WTC11 (cell line): ENCODE measurements around the gene STK32B. TPM values are rescaled to one million over a fixed set of nuclear protein-coding genes. Genes with fewer than 3 reads are reported as not detected.

Experiments used
- ATAC-seq: fragments of 200-7000 bp; cut with Tn5 transposase; 2 replicates; pipeline ENCODE4 v1.10.0; 2021; ENCODE audit warnings: mild to moderate bottlenecking, moderate library complexity
- CTCF ChIA-PET: fragments of 300-600 bp; sonication (Branson Sonifier 250); formaldehyde crosslinking; loops from one replicate; lab custom pipeline; 2021; ENCODE audit warnings: antibody characterized with exemption; lab: Charles Lee
- POLR2A ChIA-PET: fragments of 350-600 bp; sonication (Branson Sonifier 250); formaldehyde crosslinking; loops from one replicate; lab custom pipeline; 2021; ENCODE audit warnings: antibody characterized with exemption; lab: Charles Lee
- DNase-seq: peaks from one replicate; pipeline ENCODE4 v3.0.0; 2021; ENCODE audit warnings: low spot score
- H3K27ac Mint-ChIP-seq: 2 replicates; pipeline ENCODE4 v1.8.0; 2021; ENCODE audit warnings: mixed read lengths
- H3K27me3 Mint-ChIP-seq: 2 replicates; pipeline ENCODE4 v1.8.0; 2021; ENCODE audit warnings: low read depth, mild to moderate bottlenecking, moderate library complexity, mixed read lengths
- H3K36me3 Mint-ChIP-seq: 2 replicates; pipeline ENCODE4 v1.8.0; 2021; ENCODE audit warnings: mixed read lengths
- H3K4me1 Mint-ChIP-seq: 2 replicates; pipeline ENCODE4 v1.8.0; 2022; ENCODE audit warnings: mixed read lengths
- H3K4me3 Mint-ChIP-seq: 2 replicates; pipeline ENCODE4 v1.8.0; 2021; ENCODE audit warnings: mild to moderate bottlenecking, moderate library complexity, mixed read lengths
- H3K9me3 Mint-ChIP-seq: 2 replicates; pipeline ENCODE4 v1.8.0; 2021; ENCODE audit warnings: mixed read lengths
- ATF2 ChIP-seq: sonication (generic); formaldehyde crosslinking; IDR thresholded peaks from 2 replicates; pipeline ENCODE4 v1.8.1; 2022; ENCODE audit warnings: low read depth, missing genetic modification reagents, borderline replicate concordance
- ATF3 ChIP-seq: sonication (generic); formaldehyde crosslinking; conservative IDR thresholded peaks from 2 replicates; pipeline ENCODE4 v1.8.1; 2022; ENCODE audit warnings: mild to moderate bottlenecking, missing genetic modification reagents
- CBFB ChIP-seq: sonication (generic); formaldehyde crosslinking; IDR thresholded peaks from 2 replicates; pipeline ENCODE4 v1.8.1; 2022; ENCODE audit warnings: mild to moderate bottlenecking, low read depth, missing genetic modification reagents
- GRHL2 ChIP-seq: fragments of 250-450 bp; sonication (Bioruptor Pico); IDR thresholded peaks from 2 replicates; pipeline ENCODE4 v1.8.0; 2022; ENCODE audit warnings: mild to moderate bottlenecking, moderate library complexity; ENCODE audit not compliant: insufficient replicate concordance, severe bottlenecking
- IRF1 ChIP-seq: sonication (generic); formaldehyde crosslinking; IDR thresholded peaks from 2 replicates; pipeline ENCODE4 v1.8.0; 2023; ENCODE audit warnings: missing genetic modification reagents
- MAX ChIP-seq: sonication (generic); formaldehyde crosslinking; IDR thresholded peaks from 2 replicates; pipeline ENCODE4 v1.8.0; 2022; ENCODE audit warnings: mild to moderate bottlenecking, missing genetic modification reagents
- NR2C2 ChIP-seq: sonication (generic); formaldehyde crosslinking; IDR thresholded peaks from 2 replicates; pipeline ENCODE4 v1.8.0; 2022; ENCODE audit warnings: mild to moderate bottlenecking, missing genetic modification reagents
- OVOL2 ChIP-seq: fragments of 250-450 bp; sonication (Bioruptor Pico); IDR thresholded peaks from 2 replicates; pipeline ENCODE4 v1.9.0; 2021; ENCODE audit warnings: mild to moderate bottlenecking, borderline replicate concordance
- PREB ChIP-seq: sonication (generic); formaldehyde crosslinking; IDR thresholded peaks from 2 replicates; pipeline ENCODE4 v1.8.1; 2022; ENCODE audit warnings: mild to moderate bottlenecking, missing genetic modification reagents, moderate library complexity, borderline replicate concordance
- RORB ChIP-seq: fragments of 250-450 bp; sonication (Bioruptor Pico); IDR thresholded peaks from 2 replicates; pipeline ENCODE4 v1.9.0; 2021; ENCODE audit warnings: mild to moderate bottlenecking
- SP1 ChIP-seq: sonication (generic); formaldehyde crosslinking; conservative IDR thresholded peaks from 2 replicates; pipeline ENCODE4 v1.8.1; 2022; ENCODE audit warnings: missing genetic modification reagents
- TEAD4 ChIP-seq: sonication (generic); formaldehyde crosslinking; IDR thresholded peaks from 2 replicates; pipeline ENCODE4 v1.8.0; 2022; ENCODE audit warnings: mild to moderate bottlenecking, missing genetic modification reagents
- ZNF232 ChIP-seq: sonication (generic); formaldehyde crosslinking; IDR thresholded peaks from 2 replicates; pipeline ENCODE4 v1.8.0; 2022; ENCODE audit warnings: mild to moderate bottlenecking, missing genetic modification reagents
- ZNF263 ChIP-seq: sonication (generic); formaldehyde crosslinking; IDR thresholded peaks from 2 replicates; pipeline ENCODE4 v1.8.1; 2022; ENCODE audit warnings: low read depth, mild to moderate bottlenecking, moderate library complexity, missing genetic modification reagents
- total RNA-seq: library from RNA; stranded (reverse); gene quantifications from 3 replicates; pipeline ENCODE4 v1.2.3, GENCODE V29; 2021
- TF ChIP-seq, protein P1 (sequence below): sonication (generic); formaldehyde crosslinking; IDR thresholded peaks from 2 replicates; pipeline ENCODE4 v1.8.0; 2023; ENCODE audit warnings: missing genetic modification reagents, mild to moderate bottlenecking, borderline replicate concordance
- TF ChIP-seq, protein P2 (sequence below): fragments of 250-450 bp; sonication (Bioruptor Pico); conservative IDR thresholded peaks from 2 replicates; pipeline ENCODE4 v1.9.0; 2021; ENCODE audit warnings: mild to moderate bottlenecking
- TF ChIP-seq, protein P3 (sequence below): sonication (generic); formaldehyde crosslinking; IDR thresholded peaks from 2 replicates; pipeline ENCODE4 v1.8.1; 2022; ENCODE audit warnings: missing genetic modification reagents, borderline replicate concordance
- TF ChIP-seq, protein P4 (sequence below): fragments of 250-450 bp; sonication (Bioruptor Pico); IDR thresholded peaks from 2 replicates; pipeline ENCODE4 v1.9.0; 2021; ENCODE audit warnings: mild to moderate bottlenecking, borderline replicate concordance

Gene STK32B
- total RNA-seq, 1 experiment from 2014 or later = 1.9 TPM

- TF ChIP-seq, protein P1, sequence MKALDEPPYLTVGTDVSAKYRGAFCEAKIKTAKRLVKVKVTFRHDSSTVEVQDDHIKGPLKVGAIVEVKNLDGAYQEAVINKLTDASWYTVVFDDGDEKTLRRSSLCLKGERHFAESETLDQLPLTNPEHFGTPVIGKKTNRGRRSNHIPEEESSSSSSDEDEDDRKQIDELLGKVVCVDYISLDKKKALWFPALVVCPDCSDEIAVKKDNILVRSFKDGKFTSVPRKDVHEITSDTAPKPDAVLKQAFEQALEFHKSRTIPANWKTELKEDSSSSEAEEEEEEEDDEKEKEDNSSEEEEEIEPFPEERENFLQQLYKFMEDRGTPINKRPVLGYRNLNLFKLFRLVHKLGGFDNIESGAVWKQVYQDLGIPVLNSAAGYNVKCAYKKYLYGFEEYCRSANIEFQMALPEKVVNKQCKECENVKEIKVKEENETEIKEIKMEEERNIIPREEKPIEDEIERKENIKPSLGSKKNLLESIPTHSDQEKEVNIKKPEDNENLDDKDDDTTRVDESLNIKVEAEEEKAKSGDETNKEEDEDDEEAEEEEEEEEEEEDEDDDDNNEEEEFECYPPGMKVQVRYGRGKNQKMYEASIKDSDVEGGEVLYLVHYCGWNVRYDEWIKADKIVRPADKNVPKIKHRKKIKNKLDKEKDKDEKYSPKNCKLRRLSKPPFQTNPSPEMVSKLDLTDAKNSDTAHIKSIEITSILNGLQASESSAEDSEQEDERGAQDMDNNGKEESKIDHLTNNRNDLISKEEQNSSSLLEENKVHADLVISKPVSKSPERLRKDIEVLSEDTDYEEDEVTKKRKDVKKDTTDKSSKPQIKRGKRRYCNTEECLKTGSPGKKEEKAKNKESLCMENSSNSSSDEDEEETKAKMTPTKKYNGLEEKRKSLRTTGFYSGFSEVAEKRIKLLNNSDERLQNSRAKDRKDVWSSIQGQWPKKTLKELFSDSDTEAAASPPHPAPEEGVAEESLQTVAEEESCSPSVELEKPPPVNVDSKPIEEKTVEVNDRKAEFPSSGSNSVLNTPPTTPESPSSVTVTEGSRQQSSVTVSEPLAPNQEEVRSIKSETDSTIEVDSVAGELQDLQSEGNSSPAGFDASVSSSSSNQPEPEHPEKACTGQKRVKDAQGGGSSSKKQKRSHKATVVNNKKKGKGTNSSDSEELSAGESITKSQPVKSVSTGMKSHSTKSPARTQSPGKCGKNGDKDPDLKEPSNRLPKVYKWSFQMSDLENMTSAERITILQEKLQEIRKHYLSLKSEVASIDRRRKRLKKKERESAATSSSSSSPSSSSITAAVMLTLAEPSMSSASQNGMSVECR = no peak
- TF ChIP-seq CBFB (CRISPR knock-in tag) (no peak), OVOL2 (no peak), ATF3 (CRISPR knock-in tag) (no peak), SP1 (CRISPR knock-in tag) (no peak), TEAD4 (CRISPR knock-in tag) (no peak), IRF1 (CRISPR knock-in tag) (no peak), ATF2 (CRISPR knock-in tag) (no peak)
- TF ChIP-seq, protein P2, sequence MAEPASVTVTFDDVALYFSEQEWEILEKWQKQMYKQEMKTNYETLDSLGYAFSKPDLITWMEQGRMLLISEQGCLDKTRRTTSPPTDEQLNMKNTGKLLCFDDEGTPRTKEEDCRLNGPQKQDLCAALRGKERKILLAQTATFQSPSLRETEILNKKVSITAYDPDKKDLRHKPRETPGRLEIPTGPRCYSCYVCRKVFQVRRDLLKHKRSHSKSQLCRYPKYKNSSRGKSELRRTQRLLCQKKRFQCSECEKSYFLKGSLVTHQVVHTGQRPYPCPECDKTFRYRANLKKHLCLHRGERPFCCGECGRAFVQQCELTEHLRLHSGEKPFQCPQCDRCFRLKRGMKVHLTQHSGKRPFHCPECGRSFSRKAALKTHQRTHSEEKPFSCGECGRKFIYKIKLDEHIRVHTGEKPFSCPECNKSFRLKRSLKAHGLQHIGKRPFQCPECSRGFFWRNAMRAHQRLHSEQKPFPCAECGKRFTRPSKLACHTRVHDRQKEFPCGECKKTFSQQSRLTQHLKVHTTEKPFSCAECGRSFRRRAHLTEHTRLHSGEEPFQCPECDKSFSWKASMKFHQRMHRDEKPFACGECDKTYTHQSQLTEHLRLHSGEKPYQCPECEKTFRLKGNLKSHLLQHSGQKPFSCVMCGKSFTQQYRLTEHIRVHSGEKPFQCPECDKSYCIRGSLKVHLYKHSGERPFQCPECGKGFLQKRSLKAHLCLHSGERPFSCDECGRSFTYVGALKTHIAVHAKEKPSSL (CRISPR knock-in tag) = no peak
These were observed 464.4 kb downstream of the STK32B start (continued) for GRCh38 chr4:5515646-5516045.

DNA sequence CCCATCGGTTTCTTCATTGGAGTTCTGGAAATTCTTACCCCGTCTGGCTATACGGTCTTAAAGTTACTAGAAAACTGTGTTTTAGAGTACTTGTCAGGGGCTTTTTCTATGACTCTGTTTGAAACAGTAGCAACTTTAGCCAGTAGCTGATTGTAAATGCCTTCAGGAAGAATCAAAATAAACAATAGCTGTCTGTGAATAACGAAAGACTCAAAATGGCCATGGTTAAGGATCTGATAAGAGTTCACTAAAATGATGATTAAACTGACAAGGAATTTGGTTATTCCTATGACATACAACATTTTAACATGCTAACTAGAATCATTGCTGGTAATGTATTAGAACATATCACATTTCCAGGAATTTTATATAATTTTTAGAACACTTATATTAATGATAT, 466.1 kb downstream of the STK32B start:
- POLR2A ChIA-PET = no interaction called here
- no peak overlapping the region for H3K27ac Mint-ChIP-seq
- TF ChIP-seq PREB = no peak
- no peak for TF ChIP-seq ZNF263 (CRISPR knock-in tag)
- no peak for TF ChIP-seq ZNF232
- no peak for TF ChIP-seq OVOL2
- no peak for TF ChIP-seq NR2C2
- no peak for TF ChIP-seq IRF1 (CRISPR knock-in tag)
- TF ChIP-seq GRHL2 (CRISPR knock-in tag) = no peak
- TF ChIP-seq RORB (CRISPR knock-in tag) = no peak
- TF ChIP-seq, protein P3, sequence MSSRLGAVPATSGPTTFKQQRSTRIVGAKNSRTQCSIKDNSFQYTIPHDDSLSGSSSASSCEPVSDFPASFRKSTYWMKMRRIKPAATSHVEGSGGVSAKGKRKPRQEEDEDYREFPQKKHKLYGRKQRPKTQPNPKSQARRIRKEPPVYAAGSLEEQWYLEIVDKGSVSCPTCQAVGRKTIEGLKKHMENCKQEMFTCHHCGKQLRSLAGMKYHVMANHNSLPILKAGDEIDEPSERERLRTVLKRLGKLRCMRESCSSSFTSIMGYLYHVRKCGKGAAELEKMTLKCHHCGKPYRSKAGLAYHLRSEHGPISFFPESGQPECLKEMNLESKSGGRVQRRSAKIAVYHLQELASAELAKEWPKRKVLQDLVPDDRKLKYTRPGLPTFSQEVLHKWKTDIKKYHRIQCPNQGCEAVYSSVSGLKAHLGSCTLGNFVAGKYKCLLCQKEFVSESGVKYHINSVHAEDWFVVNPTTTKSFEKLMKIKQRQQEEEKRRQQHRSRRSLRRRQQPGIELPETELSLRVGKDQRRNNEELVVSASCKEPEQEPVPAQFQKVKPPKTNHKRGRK (CRISPR knock-in tag) = no peak
- TF ChIP-seq, protein P4, sequence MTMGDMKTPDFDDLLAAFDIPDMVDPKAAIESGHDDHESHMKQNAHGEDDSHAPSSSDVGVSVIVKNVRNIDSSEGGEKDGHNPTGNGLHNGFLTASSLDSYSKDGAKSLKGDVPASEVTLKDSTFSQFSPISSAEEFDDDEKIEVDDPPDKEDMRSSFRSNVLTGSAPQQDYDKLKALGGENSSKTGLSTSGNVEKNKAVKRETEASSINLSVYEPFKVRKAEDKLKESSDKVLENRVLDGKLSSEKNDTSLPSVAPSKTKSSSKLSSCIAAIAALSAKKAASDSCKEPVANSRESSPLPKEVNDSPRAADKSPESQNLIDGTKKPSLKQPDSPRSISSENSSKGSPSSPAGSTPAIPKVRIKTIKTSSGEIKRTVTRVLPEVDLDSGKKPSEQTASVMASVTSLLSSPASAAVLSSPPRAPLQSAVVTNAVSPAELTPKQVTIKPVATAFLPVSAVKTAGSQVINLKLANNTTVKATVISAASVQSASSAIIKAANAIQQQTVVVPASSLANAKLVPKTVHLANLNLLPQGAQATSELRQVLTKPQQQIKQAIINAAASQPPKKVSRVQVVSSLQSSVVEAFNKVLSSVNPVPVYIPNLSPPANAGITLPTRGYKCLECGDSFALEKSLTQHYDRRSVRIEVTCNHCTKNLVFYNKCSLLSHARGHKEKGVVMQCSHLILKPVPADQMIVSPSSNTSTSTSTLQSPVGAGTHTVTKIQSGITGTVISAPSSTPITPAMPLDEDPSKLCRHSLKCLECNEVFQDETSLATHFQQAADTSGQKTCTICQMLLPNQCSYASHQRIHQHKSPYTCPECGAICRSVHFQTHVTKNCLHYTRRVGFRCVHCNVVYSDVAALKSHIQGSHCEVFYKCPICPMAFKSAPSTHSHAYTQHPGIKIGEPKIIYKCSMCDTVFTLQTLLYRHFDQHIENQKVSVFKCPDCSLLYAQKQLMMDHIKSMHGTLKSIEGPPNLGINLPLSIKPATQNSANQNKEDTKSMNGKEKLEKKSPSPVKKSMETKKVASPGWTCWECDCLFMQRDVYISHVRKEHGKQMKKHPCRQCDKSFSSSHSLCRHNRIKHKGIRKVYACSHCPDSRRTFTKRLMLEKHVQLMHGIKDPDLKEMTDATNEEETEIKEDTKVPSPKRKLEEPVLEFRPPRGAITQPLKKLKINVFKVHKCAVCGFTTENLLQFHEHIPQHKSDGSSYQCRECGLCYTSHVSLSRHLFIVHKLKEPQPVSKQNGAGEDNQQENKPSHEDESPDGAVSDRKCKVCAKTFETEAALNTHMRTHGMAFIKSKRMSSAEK (CRISPR knock-in tag) = no peak
- no peak for TF ChIP-seq MAX (CRISPR knock-in tag)
- no peak for TF ChIP-seq TEAD4 (CRISPR knock-in tag)

More for the DNA sequence above, 466.1 kb downstream of the STK32B start:
- H3K9me3 Mint-ChIP-seq = peaks cover 66% of the 10 kb centered on the region
- no peak for ATAC-seq
- CTCF ChIA-PET = no interaction called here
- no peak for DNase-seq
- no peak overlapping the region for H3K4me3 Mint-ChIP-seq
- peaks cover 25% of the 10 kb centered on the region for H3K36me3 Mint-ChIP-seq
- peaks cover 22% of the 10 kb centered on the region for H3K27me3 Mint-ChIP-seq
- no peaks in the 10 kb centered on the region for H3K4me1 Mint-ChIP-seq
